NB4 (cell line): ENCODE data around the gene JMJD8.

Experiments used
- CTCF ChIP-seq: IDR thresholded peaks from one replicate; pipeline ENCODE4 v1.5.1; 2012; ENCODE audit warnings: low read depth, low read length
- MAX ChIP-seq: IDR thresholded peaks from 2 replicates; pipeline ENCODE4 v1.6.1; 2011; ENCODE audit warnings: low read depth, low read length
- MYC ChIP-seq: IDR thresholded peaks from 2 replicates; pipeline ENCODE4 v1.6.1; 2011; ENCODE audit warnings: low read depth, low read length
- POLR2A ChIP-seq: IDR thresholded peaks from 2 replicates; pipeline ENCODE4 v1.6.1; 2011; ENCODE audit warnings: mild to moderate bottlenecking; ENCODE audit not compliant: insufficient read length; ENCODE audit errors: extremely low read depth

- no peak for TF ChIP-seq CTCF
- no peak for TF ChIP-seq MYC
- no peak for TF ChIP-seq POLR2A
- TF ChIP-seq MAX = no peak
Measured at GRCh38 chr16:694187-694862, 10.2 kb upstream of the JMJD8 start.
